K562 (cell line): ENCODE data around the gene CORT. TPM values are rescaled to one million over a fixed set of nuclear protein-coding genes. Genes with fewer than 3 reads are reported as not detected.

Source experiments
- DIDO1 ChIP-seq: fragments of 450-650 bp; IDR thresholded peaks from 2 replicates; pipeline ENCODE4 v1.6.1; 2016; ENCODE audit warnings: low read depth, missing biosample characterization, missing genetic modification characterization
- GABPA ChIP-seq: fragments of 200-800 bp; sonication (Bioruptor generic); conservative IDR thresholded peaks from 2 replicates; pipeline ENCODE4 v1.6.1; 2016; ENCODE audit warnings: low read depth, missing genetic modification characterization, missing compliant biosample characterization
- KHSRP ChIP-seq: fragments of 450-650 bp; IDR thresholded peaks from 2 replicates; pipeline ENCODE4 v1.6.1; 2017
- KLF6 ChIP-seq: fragments of 250-450 bp; sonication (Bioruptor Pico); IDR thresholded peaks from 2 replicates; pipeline ENCODE4 v1.4.0; 2020; ENCODE audit warnings: mild to moderate bottlenecking, moderate library complexity, borderline replicate concordance
- PHB2 ChIP-seq: fragments of 450-650 bp; IDR thresholded peaks from 2 replicates; pipeline ENCODE4 v1.6.1; 2017; ENCODE audit warnings: low read depth
- RFX7 ChIP-seq: fragments of 250-450 bp; sonication (Bioruptor Pico); IDR thresholded peaks from 2 replicates; pipeline ENCODE4 v1.5.1; 2021; ENCODE audit warnings: mild to moderate bottlenecking
- TCF7 ChIP-seq: sonication (generic); IDR thresholded peaks from 2 replicates; pipeline ENCODE4 v1.6.1; 2016; ENCODE audit warnings: antibody characterized with exemption, borderline replicate concordance
- TEAD2 ChIP-seq: fragments of 450-650 bp; IDR thresholded peaks from 2 replicates; pipeline ENCODE4 v1.6.1; 2016; ENCODE audit warnings: missing genetic modification characterization, control low read depth, missing compliant biosample characterization
- ZNF318 ChIP-seq, 2 experiments: fragments of 450-650 bp; IDR thresholded peaks; 2 replicates each; pipeline ENCODE4 v1.6.1; 2016; ENCODE audit warnings: mild to moderate bottlenecking in 2 of 2, borderline replicate concordance in 1 of 2, low read depth in 1 of 2, moderate library complexity in 1 of 2
- ZNF695 ChIP-seq: fragments of 450-650 bp; formaldehyde crosslinking; IDR thresholded peaks from 2 replicates; pipeline ENCODE4 v1.4.0; 2020; ENCODE audit warnings: mild to moderate bottlenecking, moderate library complexity
- polyA plus RNA-seq, 8 experiments: library from polyadenylated mRNA; depleted of rRNA in 4 of 8; stranded (reverse) in 5 of 8; unstranded in 3 of 8; fragments of >200 nt; fragmentation: Nextera tagmentation in 2 of 8; fragmentation: Illumina TruSeq in 1 of 8; extraction: Ambion mirVana in 2 of 8; extraction: Trizol in 1 of 8; gene quantifications; 2 replicates each; pipeline versions ENCODE4 v1.2.1 to v1.2.3, GENCODE V29; 2011 to 2014; ENCODE audit warnings: inconsistent platforms in 1 of 8, missing spikeins in 1 of 8
- total RNA-seq, 7 experiments: library from RNA; depleted of rRNA in 6 of 7; stranded (reverse); fragments of >200 nt in 6 of 7; fragmentation: Illumina TruSeq in 2 of 7; extraction: Trizol in 2 of 7; gene quantifications; 2 replicates each; pipeline versions ENCODE4 v1.2.1 to v1.2.3, GENCODE V29; 2011 to 2021; ENCODE audit warnings: low replicate concordance in 1 of 7
- TF ChIP-seq, protein P1 (sequence below): sonication (generic); formaldehyde crosslinking; IDR thresholded peaks from 2 replicates; pipeline ENCODE4 v1.8.1; 2023; ENCODE audit warnings: mild to moderate bottlenecking, missing genetic modification reagents
- TF ChIP-seq, protein P2 (sequence below): sonication (generic); formaldehyde crosslinking; IDR thresholded peaks from 2 replicates; pipeline ENCODE4 v1.8.1; 2023; ENCODE audit warnings: mild to moderate bottlenecking, missing genetic modification reagents
- TF ChIP-seq, protein P3 (sequence below): fragments of 450-650 bp; IDR thresholded peaks from 2 replicates; pipeline ENCODE4 v1.6.1; 2016; ENCODE audit warnings: borderline replicate concordance

Gene CORT
- total and polyA plus RNA-seq, 9 of the 15 experiments (the other 6 are each of a cell fraction or from before 2014, with no cell fraction given) = 0.08 to 0.54 (median 0.13) TPM; not detected in 5

GRCh38 chr1:10415211-10415930 lies 34.5 kb upstream of the CORT start (continued):
- no peak for TF ChIP-seq ZNF318 (IDR thresholded peaks at IDR 0.05; ENCODE audit: borderline replicate concordance in 1 of 2, low read depth in 1 of 2)
- TF ChIP-seq PHB2 = no peak
- 0 out of 2 replicates have a peak, but pooled peaks have one; percentile 62 for TF ChIP-seq KLF6 (CRISPR knock-in tag)
- no peak for TF ChIP-seq ZNF695 (CRISPR knock-in tag)
- no peak for TF ChIP-seq RFX7
- no peak for TF ChIP-seq KHSRP
- TF ChIP-seq TCF7 = no peak
- TF ChIP-seq GABPA (tag) = peak; percentile 81
- TF ChIP-seq, protein P1, sequence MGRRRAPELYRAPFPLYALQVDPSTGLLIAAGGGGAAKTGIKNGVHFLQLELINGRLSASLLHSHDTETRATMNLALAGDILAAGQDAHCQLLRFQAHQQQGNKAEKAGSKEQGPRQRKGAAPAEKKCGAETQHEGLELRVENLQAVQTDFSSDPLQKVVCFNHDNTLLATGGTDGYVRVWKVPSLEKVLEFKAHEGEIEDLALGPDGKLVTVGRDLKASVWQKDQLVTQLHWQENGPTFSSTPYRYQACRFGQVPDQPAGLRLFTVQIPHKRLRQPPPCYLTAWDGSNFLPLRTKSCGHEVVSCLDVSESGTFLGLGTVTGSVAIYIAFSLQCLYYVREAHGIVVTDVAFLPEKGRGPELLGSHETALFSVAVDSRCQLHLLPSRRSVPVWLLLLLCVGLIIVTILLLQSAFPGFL (CRISPR knock-in tag) = no peak
- TF ChIP-seq, protein P2, sequence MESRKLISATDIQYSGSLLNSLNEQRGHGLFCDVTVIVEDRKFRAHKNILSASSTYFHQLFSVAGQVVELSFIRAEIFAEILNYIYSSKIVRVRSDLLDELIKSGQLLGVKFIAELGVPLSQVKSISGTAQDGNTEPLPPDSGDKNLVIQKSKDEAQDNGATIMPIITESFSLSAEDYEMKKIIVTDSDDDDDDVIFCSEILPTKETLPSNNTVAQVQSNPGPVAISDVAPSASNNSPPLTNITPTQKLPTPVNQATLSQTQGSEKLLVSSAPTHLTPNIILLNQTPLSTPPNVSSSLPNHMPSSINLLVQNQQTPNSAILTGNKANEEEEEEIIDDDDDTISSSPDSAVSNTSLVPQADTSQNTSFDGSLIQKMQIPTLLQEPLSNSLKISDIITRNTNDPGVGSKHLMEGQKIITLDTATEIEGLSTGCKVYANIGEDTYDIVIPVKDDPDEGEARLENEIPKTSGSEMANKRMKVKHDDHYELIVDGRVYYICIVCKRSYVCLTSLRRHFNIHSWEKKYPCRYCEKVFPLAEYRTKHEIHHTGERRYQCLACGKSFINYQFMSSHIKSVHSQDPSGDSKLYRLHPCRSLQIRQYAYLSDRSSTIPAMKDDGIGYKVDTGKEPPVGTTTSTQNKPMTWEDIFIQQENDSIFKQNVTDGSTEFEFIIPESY (CRISPR knock-in tag) = no peak
- TF ChIP-seq, protein P3, sequence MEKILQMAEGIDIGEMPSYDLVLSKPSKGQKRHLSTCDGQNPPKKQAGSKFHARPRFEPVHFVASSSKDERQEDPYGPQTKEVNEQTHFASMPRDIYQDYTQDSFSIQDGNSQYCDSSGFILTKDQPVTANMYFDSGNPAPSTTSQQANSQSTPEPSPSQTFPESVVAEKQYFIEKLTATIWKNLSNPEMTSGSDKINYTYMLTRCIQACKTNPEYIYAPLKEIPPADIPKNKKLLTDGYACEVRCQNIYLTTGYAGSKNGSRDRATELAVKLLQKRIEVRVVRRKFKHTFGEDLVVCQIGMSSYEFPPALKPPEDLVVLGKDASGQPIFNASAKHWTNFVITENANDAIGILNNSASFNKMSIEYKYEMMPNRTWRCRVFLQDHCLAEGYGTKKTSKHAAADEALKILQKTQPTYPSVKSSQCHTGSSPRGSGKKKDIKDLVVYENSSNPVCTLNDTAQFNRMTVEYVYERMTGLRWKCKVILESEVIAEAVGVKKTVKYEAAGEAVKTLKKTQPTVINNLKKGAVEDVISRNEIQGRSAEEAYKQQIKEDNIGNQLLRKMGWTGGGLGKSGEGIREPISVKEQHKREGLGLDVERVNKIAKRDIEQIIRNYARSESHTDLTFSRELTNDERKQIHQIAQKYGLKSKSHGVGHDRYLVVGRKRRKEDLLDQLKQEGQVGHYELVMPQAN = no peak
- TF ChIP-seq TEAD2 (tag) = 0 out of 2 replicates have a peak, but pooled peaks have one; percentile 13
- 0 out of 2 replicates have a peak, but pooled peaks have one; percentile 46 for TF ChIP-seq DIDO1 (tag)
